Hematopoietic multipotent progenitor cell (in vitro differentiated cells): ENCODE data around the gene AUTS2. TPM values are rescaled to one million over a fixed set of nuclear protein-coding genes. Genes with fewer than 3 reads are reported as not detected.

Source experiments
- DNase-seq, 3 donors: peaks; one replicate each; pipeline ENCODE4 v3.0.0-alpha.2; 2011 to 2015; ENCODE audit warnings: low read depth in 2 of 3, low spot score in 2 of 3
- total RNA-seq: library from RNA; depleted of rRNA; stranded (reverse); fragments of >200 nt; gene quantifications from one replicate; pipeline ENCODE4 v1.2.3, GENCODE V29; 2012

Gene AUTS2
- total RNA-seq, 1 donor, result 14.8 TPM

GRCh38 chr7:70043015-70043538 is 444.8 kb downstream of the AUTS2 start:
- DNase-seq, result no peak

GRCh38 chr7:70044064-70044463 is 445.8 kb downstream of the AUTS2 start:
- DNase-seq, result no peak

GRCh38 chr7:70044525-70044924 is 446.2 kb downstream of the AUTS2 start:
- no peak for DNase-seq

- no peak for DNase-seq
Measured at GRCh38 chr7:70044981-70045380, 446.7 kb downstream of the AUTS2 start.

- DNase-seq, result no peak
Measured at GRCh38 chr7:70047384-70047783, 449.1 kb downstream of the AUTS2 start.

- DNase-seq, result no peak
Measured at GRCh38 chr7:70047891-70048448, 449.7 kb downstream of the AUTS2 start.

GRCh38 chr7:70051726-70052125 is 453.5 kb downstream of the AUTS2 start:
- DNase-seq, result no peak

- no peak for DNase-seq
Measured at GRCh38 chr7:70052691-70053090, 454.4 kb downstream of the AUTS2 start.

- DNase-seq, result no peak
Measured at GRCh38 chr7:70053421-70053820, 455.1 kb downstream of the AUTS2 start.

GRCh38 chr7:70053989-70054388 is 455.7 kb downstream of the AUTS2 start:
- no peak for DNase-seq

- DNase-seq, result no peak
Measured at GRCh38 chr7:70056363-70056762, 458.1 kb downstream of the AUTS2 start.

- DNase-seq, result no peak
Measured at GRCh38 chr7:70060298-70061068, 462.2 kb downstream of the AUTS2 start.

- DNase-seq, result no peak
Measured at GRCh38 chr7:70063371-70063770, 465.1 kb downstream of the AUTS2 start.

GRCh38 chr7:70063927-70064326 is 465.7 kb downstream of the AUTS2 start:
- DNase-seq, result no peak

GRCh38 chr7:70066844-70067243 is 468.6 kb downstream of the AUTS2 start:
- DNase-seq, result no peak

- no peak for DNase-seq
Measured at GRCh38 chr7:70068531-70068930, 470.3 kb downstream of the AUTS2 start.

GRCh38 chr7:70069977-70070376 is 471.7 kb downstream of the AUTS2 start:
- no peak for DNase-seq

- DNase-seq, result no peak
Measured at GRCh38 chr7:70071766-70072165, 473.5 kb downstream of the AUTS2 start.

- no peak for DNase-seq
Measured at GRCh38 chr7:70072220-70072619, 473.9 kb downstream of the AUTS2 start.

- DNase-seq, result no peak
Measured at GRCh38 chr7:70076325-70076724, 478.1 kb downstream of the AUTS2 start.

GRCh38 chr7:70082099-70082611 is 483.9 kb downstream of the AUTS2 start:
- DNase-seq, result no peak

GRCh38 chr7:70091362-70091761 is 493.1 kb downstream of the AUTS2 start:
- DNase-seq, result no peak
